Endothelial cell of umbilical vein (primary cell): Measurements from ENCODE around the gene SMS. TPM values are rescaled to one million over a fixed set of nuclear protein-coding genes. Genes with fewer than 3 reads are reported as not detected.

Source experiments
- BruUV-seq: library from RNA; stranded (reverse); fragments of 400-500 nt; replicated peaks from 2 replicates; lab custom pipeline; 2021; lab: Mats Ljungman, UMichigan
- CTCF ChIA-PET: fragments of 300-600, 350-600 bp; sonication (Branson Sonifier 250); formaldehyde crosslinking; loops from one replicate; lab custom pipeline; 2021; ENCODE audit warnings: antibody characterized with exemption, inconsistent platforms; lab: Charles Lee
- POLR2A ChIA-PET: fragments of 300-600, 350-600 bp; sonication (Branson Sonifier 250); formaldehyde crosslinking; loops from one replicate; lab custom pipeline; 2021; ENCODE audit warnings: antibody characterized with exemption, inconsistent platforms; lab: Charles Lee
- DNase-seq: peaks from one replicate; pipeline ENCODE4 v3.0.0-alpha.2; 2011; ENCODE audit warnings: low read depth, low spot score
- FAIRE-seq: peaks from 2 replicates; lab custom pipeline; 2011; peaks lifted over from hg19 to GRCh38; lab: Jason Lieb, UNC
- H2AFZ ChIP-seq: 2 replicates; pipeline ENCODE4 v1.6.0; 2012; ENCODE audit warnings: low read depth, low read length, control low read depth, inconsistent platforms
- H3K27ac ChIP-seq: 2 replicates; pipeline ENCODE4 v1.5.1; 2011; ENCODE audit warnings: low read depth, mild to moderate bottlenecking, control low read depth, low read length, moderate library complexity; ENCODE audit not compliant: insufficient read depth
- H3K27me3 ChIP-seq, 2 experiments: 2 replicates each; pipeline versions ENCODE4 v1.6.0 to v1.6.1; 2011; ENCODE audit warnings: low read length in 2 of 2, mixed read lengths in 1 of 2; ENCODE audit not compliant: control insufficient read depth in 2 of 2, insufficient read depth in 2 of 2
- H3K36me3 ChIP-seq, 2 experiments: 2 replicates in 1 of 2; 3 replicates in 1 of 2; pipeline ENCODE4 v1.5.1; 2011; ENCODE audit warnings: low read length in 2 of 2, mild to moderate bottlenecking in 1 of 2, moderate library complexity in 1 of 2; ENCODE audit not compliant: control insufficient read depth in 2 of 2, insufficient read depth in 2 of 2; ENCODE audit errors: extremely low read depth in 1 of 2
- H3K4me1 ChIP-seq: 3 replicates; pipeline ENCODE4 v1.5.1; 2011; ENCODE audit warnings: mild to moderate bottlenecking, low read length; ENCODE audit not compliant: control insufficient read depth, insufficient read depth; ENCODE audit errors: extremely low read depth
- H3K4me2 ChIP-seq: 2 replicates; pipeline ENCODE4 v1.6.1; 2011; ENCODE audit warnings: low read length, control low read depth, mixed read lengths; ENCODE audit not compliant: insufficient read depth
- H3K4me3 ChIP-seq, 3 experiments: fragments of 200-600 bp in 1 of 3; sonication (generic), shearing (Covaris generic) in 1 of 3; replicated peaks in 1 of 3; 2 replicates each; pipeline ENCODE4 v1.5.1; 2011 to 2016; ENCODE audit warnings: control low read depth in 3 of 3, low read length in 3 of 3, mild to moderate bottlenecking in 2 of 3, inconsistent platforms in 1 of 3, low read depth in 1 of 3, moderate library complexity in 1 of 3; ENCODE audit not compliant: insufficient read depth in 1 of 3
- H3K79me2 ChIP-seq: 2 replicates; pipeline ENCODE4 v1.6.0; 2012; ENCODE audit warnings: low read length, inconsistent platforms; ENCODE audit not compliant: control insufficient read depth, insufficient read depth
- H3K9ac ChIP-seq: replicated peaks from 2 replicates; pipeline ENCODE3; 2011; ENCODE audit warnings: low read length, control low read depth; ENCODE audit not compliant: insufficient read depth; ENCODE audit errors: extremely low read depth
- H3K9me1 ChIP-seq: replicated peaks from 3 replicates; pipeline ENCODE4 v1.6.0; 2011; ENCODE audit warnings: mild to moderate bottlenecking, low read length; ENCODE audit not compliant: control insufficient read depth, insufficient read depth; ENCODE audit errors: extremely low read depth
- H3K9me3 ChIP-seq: replicated peaks from 2 replicates; pipeline ENCODE4 v1.5.1; 2012; ENCODE audit warnings: low read length, inconsistent platforms; ENCODE audit not compliant: control insufficient read depth, insufficient read depth
- H4K20me1 ChIP-seq: replicated peaks from 2 replicates; pipeline ENCODE3; 2011; ENCODE audit warnings: mild to moderate bottlenecking, low read length; ENCODE audit not compliant: control insufficient read depth, insufficient read depth; ENCODE audit errors: extremely low read depth
- CTCF ChIP-seq, 2 donors: IDR thresholded peaks; 1 replicate in 1 of 2; 2 replicates in 1 of 2; pipeline ENCODE4 v1.5.1; 2011; ENCODE audit warnings: low read length in 2 of 2, mild to moderate bottlenecking in 2 of 2, moderate library complexity in 2 of 2, control low read depth in 1 of 2, inconsistent platforms in 1 of 2, low read depth in 1 of 2; ENCODE audit not compliant: insufficient read depth in 1 of 2; ENCODE audit errors: extremely low read depth in 1 of 2
- EZH2 ChIP-seq: IDR thresholded peaks from 2 replicates; pipeline ENCODE4 v1.6.1; 2012; ENCODE audit warnings: borderline replicate concordance, low read depth, mild to moderate bottlenecking, moderate library complexity, low read length, inconsistent platforms; ENCODE audit not compliant: severe bottlenecking
- FOS ChIP-seq: IDR thresholded peaks from 2 replicates; pipeline ENCODE4 v1.6.1; 2011; ENCODE audit warnings: mild to moderate bottlenecking, low read length, moderate library complexity, borderline replicate concordance; ENCODE audit not compliant: insufficient read depth
- GATA2 ChIP-seq: IDR thresholded peaks from 2 replicates; pipeline ENCODE4 v1.7.0; 2011; ENCODE audit warnings: low read depth, mild to moderate bottlenecking, moderate library complexity, mixed read lengths, low read length; ENCODE audit not compliant: insufficient read length, insufficient read depth
- JUN ChIP-seq: IDR thresholded peaks from 2 replicates; pipeline ENCODE4 v1.6.1; 2011; ENCODE audit warnings: borderline replicate concordance, low read depth; ENCODE audit not compliant: insufficient read length, insufficient read depth
- MAX ChIP-seq: IDR thresholded peaks from 2 replicates; pipeline ENCODE4 v1.6.1; 2011; ENCODE audit not compliant: insufficient read depth, insufficient read length
- MYC ChIP-seq: IDR thresholded peaks from one replicate; pipeline ENCODE4 v1.6.1; 2011; ENCODE audit warnings: mild to moderate bottlenecking, low read depth, low read length
- POLR2A ChIP-seq: IDR thresholded peaks from 2 replicates; pipeline ENCODE4 v1.6.1; 2012; ENCODE audit warnings: low read depth, mild to moderate bottlenecking, control low read depth, low read length
- POLR2AphosphoS5 ChIP-seq: IDR thresholded peaks from 2 replicates; pipeline ENCODE4 v1.6.1; 2012; ENCODE audit warnings: low read depth, mild to moderate bottlenecking, control low read depth, low read length, moderate library complexity; ENCODE audit not compliant: insufficient read depth
- dilution Hi-C: fragments of 300-500 bp; cut with MboI; formaldehyde crosslinking; loops from one replicate; pipeline ENCODE4 v1.15.0; 2019; ENCODE audit warnings: low sequenced_read_pairs; ENCODE audit not compliant: extremely low pct_ligation_motif_present
- intact Hi-C: fragments of 100-400 bp; cut with micrococcal nuclease; formaldehyde crosslinking; loops from one replicate; pipeline ENCODE4 v1.10.0; 2022
- polyA plus RNA-seq, 4 experiments: library from polyadenylated mRNA; depleted of rRNA in 3 of 4; stranded (reverse) in 3 of 4; unstranded in 1 of 4; fragments of >200 nt; gene quantifications; 2 replicates each; pipeline versions ENCODE4 v1.2.1 to v1.2.3, GENCODE V29; 2011 to 2012; ENCODE audit warnings: missing spikeins in 1 of 4
- total RNA-seq: library from RNA; stranded (reverse); gene quantifications from 2 replicates; pipeline ENCODE4 v1.2.3, GENCODE V29; 2021

SMS gene
- total and polyA plus RNA-seq, 2 donors (not counting 3 experiments of a cell fraction or from before 2014, with no cell fraction given), result 57.1 to 173 TPM

- Histone ChIP-seq H3K27me3 (no peaks in the 10 kb centered on the region), H3K9ac (no peak overlapping the region), H4K20me1 (no peaks in the 10 kb centered on the region), H2AFZ (no peak overlapping the region), H3K4me2 (no peak overlapping the region), H3K79me2 (no peaks in the 10 kb centered on the region), H3K4me1 (no peaks in the 10 kb centered on the region), H3K36me3 (no peaks in the 10 kb centered on the region), H3K27ac (no peak overlapping the region), H3K4me3 (no peak overlapping the region), H3K9me3 (no peaks in the 10 kb centered on the region), H3K9me1 (no peaks in the 10 kb centered on the region)
- dilution Hi-C loops, result no loop called here
- BruUV-seq, result no TSS peak
- TF ChIP-seq POLR2AphosphoS5 (no peak), GATA2 (no peak), FOS (no peak), EZH2 (no peak), CTCF (IDR thresholded peaks at IDR 0.05; ENCODE audit: extremely low read depth in 1 of 2, insufficient read depth in 1 of 2, low read depth in 1 of 2, low read length in 2 of 2) (no peak), MYC (no peak), POLR2A (no peak), JUN (no peak), MAX (no peak)
- ChIA-PET POLR2A (no interaction called here), CTCF (no interaction called here)
- DNase-seq (no peak), FAIRE-seq (no peak)
- intact Hi-C loops, result no loop called here
These were observed 33.2 kb upstream of the SMS start for GRCh38 chrX:21907260-21907659.
